ENCODE data around the gene TFF1. TPM values are rescaled to one million over a fixed set of nuclear protein-coding genes. Genes with fewer than 3 reads are reported as not detected.

The TFF1 gene
- total RNA-seq, 5 donors from 2014 or later (not counting 1 experiment from before 2014, with no cell fraction given): 1.2 to 1.3 TPM; not detected in 3

DNA sequence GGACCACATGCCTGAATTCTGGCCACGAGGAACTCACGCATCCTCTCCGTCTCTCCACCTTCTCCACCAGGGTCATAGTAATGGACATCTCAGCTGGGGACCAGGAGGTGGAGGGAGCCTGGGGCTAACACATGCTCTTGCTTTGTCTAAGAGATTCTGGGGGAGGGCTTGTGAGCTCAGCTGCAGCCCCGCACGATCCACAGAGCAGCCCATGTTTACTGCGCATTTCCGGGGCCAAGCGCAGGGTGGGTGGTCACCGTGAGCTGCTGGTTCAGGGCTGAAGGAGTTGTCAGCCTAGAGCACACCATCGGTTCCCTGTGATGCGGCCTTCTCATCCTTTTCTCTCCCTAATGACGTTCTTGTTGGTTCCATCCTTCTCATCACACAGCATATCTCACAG is 8.1 kb downstream of the TFF1 start:
- Mint-ChIP-seq H3K27ac (no peak overlapping the region), H3K27me3 (peaks cover 0 to 6% of the 10 kb centered on the region in 2 donors), H3K36me3 (peaks cover 5% of the 10 kb centered on the region), H3K4me1 (peaks cover 3% of the 10 kb centered on the region in 3 donors), H3K4me3 (no peak overlapping the region), H3K9me3 (peaks cover 4 to 20% (median 14%) of the 10 kb centered on the region in 3 donors)
- H3K4me1 ChIP-seq (ENCODE audit: control insufficient read depth in 1 of 2, extremely low read depth in 1 of 2, insufficient read depth in 2 of 2, low read length in 2 of 2): peaks cover 0 to 4% of the 10 kb centered on the region in 2 experiments
- no peaks in the 10 kb centered on the region for H3K36me3 ChIP-seq (ENCODE audit: control insufficient read depth in 2 of 2, extremely low read depth in 1 of 2, insufficient read depth in 1 of 2, low read length in 1 of 2)
- H3K4me3 ChIP-seq (ENCODE audit: control insufficient read depth in 1 of 2, extremely low read depth in 1 of 2, low read length in 1 of 2): no peak overlapping the region
- CTCF ChIA-PET: no interaction called here
- 89% methylated on average over 6 of the region's 12 CpGs for WGBS (ENCODE audit: insufficient coverage)
- H3K9me3 ChIP-seq: no peaks in the 10 kb centered on the region
- H3K27me3 ChIP-seq (replicated peaks in 1 of 2; ENCODE audit: control insufficient read depth in 2 of 2, extremely low read depth in 1 of 2, insufficient read depth in 2 of 2, low read length in 1 of 2): peaks cover 0 to 8% of the 10 kb centered on the region in 2 experiments
- POLR2A ChIA-PET: no interaction called here
- ATAC-seq (replicated peaks in 1 of 4) (no peak), DNase-seq (no peak)
- no peak overlapping the region for H3K27ac ChIP-seq (ENCODE audit: low read length)

DNA sequence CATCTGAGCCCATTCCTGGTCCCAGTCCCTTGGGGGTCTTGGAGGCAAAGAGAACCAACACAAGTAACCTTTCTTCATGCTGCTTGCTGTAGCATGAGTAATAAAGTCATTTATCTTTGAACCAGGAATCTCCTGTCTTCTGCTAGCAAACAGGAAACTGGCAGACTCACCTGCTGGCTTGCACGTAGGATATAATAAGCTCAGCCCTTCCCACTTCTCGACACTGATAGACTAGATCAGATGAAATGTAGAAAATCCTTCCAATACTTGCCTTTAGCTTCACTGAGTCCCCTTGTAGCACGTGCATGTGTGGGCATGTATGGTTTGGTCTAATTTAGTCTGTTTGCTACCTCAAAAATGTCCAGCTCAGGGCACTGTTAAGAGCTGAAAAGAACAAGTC is 9.0 kb downstream of the TFF1 start:
- WGBS (ENCODE audit: insufficient coverage): no CpG with 5 or more reads among the region's 3 CpGs
- no peaks in the 10 kb centered on the region for H3K9me3 ChIP-seq
- peaks cover 4 to 20% (median 14%) of the 10 kb centered on the region in 3 donors for H3K9me3 Mint-ChIP-seq
- H3K4me1 ChIP-seq (ENCODE audit: control insufficient read depth in 1 of 2, extremely low read depth in 1 of 2, insufficient read depth in 2 of 2, low read length in 2 of 2): no peaks in the 10 kb centered on the region
- H3K27ac ChIP-seq (ENCODE audit: low read length): no peak overlapping the region
- no peaks in the 10 kb centered on the region for H3K4me1 Mint-ChIP-seq
- H3K36me3 Mint-ChIP-seq: peaks cover 5% of the 10 kb centered on the region
- H3K27ac Mint-ChIP-seq: no peak overlapping the region
- no peaks in the 10 kb centered on the region for H3K36me3 ChIP-seq (ENCODE audit: control insufficient read depth in 2 of 2, extremely low read depth in 1 of 2, insufficient read depth in 1 of 2, low read length in 1 of 2)
- no peak for DNase-seq
- peaks cover 0 to 13% of the 10 kb centered on the region in 2 experiments for H3K27me3 ChIP-seq (replicated peaks in 1 of 2; ENCODE audit: control insufficient read depth in 2 of 2, extremely low read depth in 1 of 2, insufficient read depth in 2 of 2, low read length in 1 of 2)
- no peak overlapping the region for H3K4me3 ChIP-seq (ENCODE audit: control insufficient read depth in 1 of 2, extremely low read depth in 1 of 2, low read length in 1 of 2)
- no peak for ATAC-seq (replicated peaks in 1 of 4)
- peaks cover 0 to 6% of the 10 kb centered on the region in 2 donors for H3K27me3 Mint-ChIP-seq
- ChIA-PET POLR2A (no interaction called here), CTCF (no interaction called here)
- H3K4me3 Mint-ChIP-seq: no peak overlapping the region

DNA sequence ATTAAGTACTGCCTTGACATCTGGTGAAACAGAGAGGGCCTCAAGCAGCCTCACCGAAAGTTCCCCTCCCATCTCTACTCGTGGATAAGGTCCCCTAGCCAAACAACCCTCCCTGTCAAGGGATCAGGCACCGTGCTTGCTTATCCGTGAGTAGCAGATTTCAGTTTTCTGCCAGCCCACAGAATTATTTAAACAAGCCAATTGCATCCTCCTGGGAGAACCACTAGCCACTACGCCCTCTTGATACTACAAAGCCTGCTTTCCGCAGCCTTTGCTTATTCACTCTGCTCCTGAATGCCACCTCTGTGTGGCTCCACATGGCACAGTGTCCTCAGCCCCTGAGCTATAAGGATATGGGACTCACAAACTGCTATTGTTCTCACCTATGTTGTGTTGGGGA is 9.7 kb downstream of the TFF1 start:
- ATAC-seq (replicated peaks in 1 of 4): no peak
- Mint-ChIP-seq H3K27me3 (peaks cover 0 to 4% of the 10 kb centered on the region in 2 donors), H3K9me3 (peaks cover 4 to 20% (median 14%) of the 10 kb centered on the region in 3 donors), H3K4me3 (no peak overlapping the region), H3K27ac (no peak overlapping the region), H3K36me3 (peaks cover 5% of the 10 kb centered on the region), H3K4me1 (no peaks in the 10 kb centered on the region)
- Histone ChIP-seq H3K9me3 (no peaks in the 10 kb centered on the region), H3K27ac (ENCODE audit: low read length) (no peak overlapping the region), H3K36me3 (ENCODE audit: control insufficient read depth in 2 of 2, extremely low read depth in 1 of 2, insufficient read depth in 1 of 2, low read length in 1 of 2) (no peaks in the 10 kb centered on the region), H3K4me3 (ENCODE audit: control insufficient read depth in 1 of 2, extremely low read depth in 1 of 2, low read length in 1 of 2) (no peak overlapping the region), H3K4me1 (ENCODE audit: control insufficient read depth in 1 of 2, extremely low read depth in 1 of 2, insufficient read depth in 2 of 2, low read length in 2 of 2) (no peaks in the 10 kb centered on the region), H3K27me3 (replicated peaks in 1 of 2; ENCODE audit: control insufficient read depth in 2 of 2, extremely low read depth in 1 of 2, insufficient read depth in 2 of 2, low read length in 1 of 2) (peaks cover 0 to 16% of the 10 kb centered on the region in 2 experiments)
- POLR2A ChIA-PET: no interaction called here
- 61% methylated on average over 4 of the region's 6 CpGs for WGBS (ENCODE audit: insufficient coverage)
- DNase-seq: no peak
- CTCF ChIA-PET: no interaction called here

DNA sequence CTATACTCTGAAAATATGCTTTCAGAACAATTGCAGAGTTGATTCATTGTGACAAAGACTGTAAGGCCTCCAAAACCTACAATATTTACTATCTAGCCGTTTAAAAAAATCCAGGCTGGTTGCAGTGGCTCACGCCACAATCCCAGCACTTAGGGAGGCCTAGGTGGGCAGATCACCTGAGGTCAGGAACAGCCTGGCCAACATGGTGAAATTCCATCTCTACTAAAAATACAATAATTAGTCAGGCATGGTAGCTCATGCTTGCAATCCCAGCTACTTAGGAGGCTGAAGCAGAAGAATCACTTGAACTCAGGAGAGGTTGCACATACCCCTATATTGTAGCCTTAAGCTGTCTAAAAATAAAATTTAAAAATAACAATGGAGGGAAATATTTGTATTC is 10.3 kb downstream of the TFF1 start:
- ChIA-PET POLR2A (no interaction called here), CTCF (no interaction called here)
- 88% methylated on average over 1 of the region's 2 CpGs for WGBS (ENCODE audit: insufficient coverage)
- Mint-ChIP-seq H3K36me3 (peaks cover 5% of the 10 kb centered on the region), H3K27ac (no peak overlapping the region), H3K9me3 (peaks cover 4 to 20% (median 14%) of the 10 kb centered on the region in 3 donors), H3K27me3 (peaks cover 0 to 4% of the 10 kb centered on the region in 2 donors), H3K4me3 (no peak overlapping the region), H3K4me1 (no peaks in the 10 kb centered on the region)
- Histone ChIP-seq H3K9me3 (no peaks in the 10 kb centered on the region), H3K27ac (ENCODE audit: low read length) (no peak overlapping the region), H3K4me3 (ENCODE audit: control insufficient read depth in 1 of 2, extremely low read depth in 1 of 2, low read length in 1 of 2) (no peak overlapping the region), H3K36me3 (ENCODE audit: control insufficient read depth in 2 of 2, extremely low read depth in 1 of 2, insufficient read depth in 1 of 2, low read length in 1 of 2) (no peaks in the 10 kb centered on the region), H3K27me3 (replicated peaks in 1 of 2; ENCODE audit: control insufficient read depth in 2 of 2, extremely low read depth in 1 of 2, insufficient read depth in 2 of 2, low read length in 1 of 2) (peaks cover 0 to 16% of the 10 kb centered on the region in 2 experiments), H3K4me1 (ENCODE audit: control insufficient read depth in 1 of 2, extremely low read depth in 1 of 2, insufficient read depth in 2 of 2, low read length in 2 of 2) (no peaks in the 10 kb centered on the region)
- no peak for ATAC-seq (replicated peaks in 1 of 4)
- no peak for DNase-seq

DNA sequence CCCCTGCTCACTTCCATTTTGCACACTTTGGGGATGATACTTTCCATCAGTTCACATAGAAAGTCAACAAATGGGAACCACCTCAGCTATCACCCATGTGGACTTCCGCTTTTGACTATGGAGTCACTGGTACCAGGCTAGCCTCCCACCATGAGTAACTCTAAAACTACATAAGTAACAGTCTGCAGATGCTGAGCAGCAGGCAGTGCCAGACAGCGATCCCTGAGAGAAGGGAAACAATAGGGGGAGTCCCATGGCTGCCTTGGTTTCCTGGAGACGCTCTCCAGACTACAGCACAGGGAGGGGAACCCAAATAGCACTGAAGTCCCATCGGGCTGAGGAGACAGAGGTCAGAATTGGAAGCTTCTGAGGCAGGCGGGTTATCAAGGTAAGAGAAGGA is 12.7 kb downstream of the TFF1 start:
- ChIA-PET POLR2A (interaction anchor here in 1 of 2 donors (0.5 to 0.7 kb wide), 2 partner anchors 171 to 616 kb away, joined by 3 to 4 read pairs; no protein-coding TSS in a partner anchor), CTCF (interaction anchor here in 1 of 2 donors (1.0 kb wide), 1 partner anchor 88 kb away, joined by 6 read pairs; no protein-coding TSS in a partner anchor)
- Histone ChIP-seq H3K36me3 (ENCODE audit: control insufficient read depth in 2 of 2, extremely low read depth in 1 of 2, insufficient read depth in 1 of 2, low read length in 1 of 2) (no peaks in the 10 kb centered on the region), H3K4me3 (ENCODE audit: control insufficient read depth in 1 of 2, extremely low read depth in 1 of 2, low read length in 1 of 2) (no peak overlapping the region), H3K27me3 (replicated peaks in 1 of 2; ENCODE audit: control insufficient read depth in 2 of 2, extremely low read depth in 1 of 2, insufficient read depth in 2 of 2, low read length in 1 of 2) (peaks cover 0 to 15% of the 10 kb centered on the region in 2 experiments), H3K4me1 (ENCODE audit: control insufficient read depth in 1 of 2, extremely low read depth in 1 of 2, insufficient read depth in 2 of 2, low read length in 2 of 2) (no peaks in the 10 kb centered on the region), H3K9me3 (no peaks in the 10 kb centered on the region), H3K27ac (ENCODE audit: low read length) (no peak overlapping the region)
- Mint-ChIP-seq H3K9me3 (peaks cover 4 to 20% (median 14%) of the 10 kb centered on the region in 3 donors), H3K4me3 (no peak overlapping the region), H3K4me1 (no peaks in the 10 kb centered on the region), H3K27me3 (peaks cover 0 to 4% of the 10 kb centered on the region in 2 donors), H3K36me3 (peaks cover 5% of the 10 kb centered on the region), H3K27ac (no peak overlapping the region)
- 87% methylated on average over 3 of the region's 5 CpGs for WGBS (ENCODE audit: insufficient coverage)
- DNase-seq (no peak), ATAC-seq (replicated peaks in 1 of 4) (no peak)

DNA sequence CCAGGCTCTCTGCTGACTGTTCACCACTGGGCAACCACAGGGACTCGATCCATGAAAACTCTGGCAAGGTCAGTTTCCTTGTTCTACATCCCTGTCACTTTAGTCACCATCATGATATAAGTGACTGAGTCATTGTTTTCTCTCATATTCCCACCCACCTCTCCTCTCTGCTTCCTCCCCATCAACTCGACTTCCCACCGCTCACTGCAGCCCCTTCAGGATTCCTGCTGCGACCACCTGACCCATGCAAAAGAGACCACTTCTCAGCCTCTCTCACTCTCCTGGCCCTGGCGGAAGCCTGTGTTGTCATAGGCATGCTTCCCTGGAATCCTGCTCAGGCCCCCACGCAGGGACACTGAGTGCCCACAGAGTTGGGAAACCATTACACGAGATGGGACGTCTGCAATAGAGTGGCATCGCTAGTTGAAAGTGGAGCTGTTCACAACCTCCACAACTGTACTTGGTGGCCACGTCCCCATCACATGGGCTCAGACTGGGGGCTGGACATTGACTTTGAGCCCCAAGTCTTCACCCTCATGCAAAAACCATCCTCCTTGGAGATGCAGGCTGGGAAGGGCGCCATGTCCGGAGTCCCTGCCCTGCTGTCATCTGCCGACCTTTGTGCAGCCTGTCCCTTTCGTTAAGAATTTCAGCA is 13.8 kb downstream of the TFF1 start:
- H3K27ac ChIP-seq (ENCODE audit: low read length): no peak overlapping the region
- H3K4me1 ChIP-seq (ENCODE audit: control insufficient read depth in 1 of 2, extremely low read depth in 1 of 2, insufficient read depth in 2 of 2, low read length in 2 of 2): no peaks in the 10 kb centered on the region
- no peaks in the 10 kb centered on the region for H3K36me3 ChIP-seq (ENCODE audit: control insufficient read depth in 2 of 2, extremely low read depth in 1 of 2, insufficient read depth in 1 of 2, low read length in 1 of 2)
- H3K27me3 ChIP-seq (replicated peaks in 1 of 2; ENCODE audit: control insufficient read depth in 2 of 2, extremely low read depth in 1 of 2, insufficient read depth in 2 of 2, low read length in 1 of 2): peaks cover 0 to 15% of the 10 kb centered on the region in 2 experiments
- no peaks in the 10 kb centered on the region for H3K9me3 ChIP-seq
- no peak overlapping the region for H3K27ac Mint-ChIP-seq
- H3K9me3 Mint-ChIP-seq: peaks cover 4 to 20% (median 14%) of the 10 kb centered on the region in 3 donors
- CTCF ChIA-PET: no interaction called here
- peaks cover 5% of the 10 kb centered on the region for H3K36me3 Mint-ChIP-seq
- H3K27me3 Mint-ChIP-seq: peaks cover 0 to 4% of the 10 kb centered on the region in 2 donors
- DNase-seq (no peak), ATAC-seq (replicated peaks in 1 of 4) (no peak)
- no peak overlapping the region for H3K4me3 ChIP-seq (ENCODE audit: control insufficient read depth in 1 of 2, extremely low read depth in 1 of 2, low read length in 1 of 2)
- 93% methylated on average over 13 of the region's 14 CpGs for WGBS (ENCODE audit: insufficient coverage)
- H3K4me3 Mint-ChIP-seq: no peak overlapping the region
- H3K4me1 Mint-ChIP-seq: no peaks in the 10 kb centered on the region
- POLR2A ChIA-PET: no interaction called here
